Melanocyte of skin (primary cell): Measurements from ENCODE around the gene RPL36A. TPM values are rescaled to one million over a fixed set of nuclear protein-coding genes. Genes with fewer than 3 reads are reported as not detected.

Source experiments
- total RNA-seq, 2 donors: library from RNA; depleted of rRNA; stranded (reverse); fragments of >200 nt; gene quantifications; 2 replicates each; pipeline ENCODE4 v1.2.3, GENCODE V29; 2012

RPL36A gene
- 10 to 100 TPM; 53.0 to 75.3 TPM for total RNA-seq

GRCh38 chrX:101390664-101391525, at the start of gene RPL36A:
Gene RPL36A, plus strand, starts transcription at chrX:101391011. Its CDS starts 33 bp downstream, at chrX:101391044.

GRCh38 chrX:101348452-101349192, 42.2 kb upstream of the RPL36A start, which contains the start of gene TIMM8A:
Gene TIMM8A, minus strand, starts transcription at chrX:101348742. Its CDS starts 78 bp downstream, at chrX:101348664.

GRCh38 chrX:101385795-101386541, 4.8 kb upstream of the RPL36A start, which contains the start of gene BTK:
Gene BTK, minus strand, starts transcription at chrX:101386191. Its CDS starts 10,907 bp downstream, at chrX:101375284.

GRCh38 chrX:101407748-101408531, 17.1 kb downstream of the RPL36A start, which contains the start of the genes GLA and HNRNPH2:
Gene GLA, minus strand, starts transcription at chrX:101407925. Its CDS starts 22 bp downstream, at chrX:101407903.
Gene HNRNPH2, plus strand, starts transcription at chrX:101408222. Its CDS starts 3,767 bp downstream, at chrX:101411989.

Other genes starting within 250 kb of the RPL36A start
- gene DRP2, start 171.2 kb upstream of the RPL36A start, total RNA-seq = under 1 TPM; under 0.01 to 0.33 TPM
- 1 to 10 TPM in 1 of 2 donors, under 1 TPM in 1; under 0.01 to 1.3 TPM for gene TAF7L, start 99.7 kb upstream of the RPL36A start, total RNA-seq
- 1 to 10 TPM; 4.1 to 7.7 TPM for gene TIMM8A, start 42.3 kb upstream of the RPL36A start, total RNA-seq
- gene BTK, start 4.8 kb upstream of the RPL36A start, total RNA-seq = under 1 TPM; under 0.01 to 0.34 TPM
- 100 to 1,000 TPM; 141 to 181 TPM for gene GLA, start 16.9 kb downstream of the RPL36A start, total RNA-seq
- 10 to 100 TPM; 58.6 to 59.2 TPM for gene HNRNPH2, start 17.2 kb downstream of the RPL36A start, total RNA-seq
- 1 to 10 TPM; 2.0 to 2.8 TPM for gene ARMCX4, start 94.4 kb downstream of the RPL36A start, total RNA-seq
- 10 to 100 TPM; 81.6 to 83.3 TPM for gene ARMCX1, start 159.5 kb downstream of the RPL36A start, total RNA-seq
- gene ARMCX6, start 227.0 kb downstream of the RPL36A start, total RNA-seq = 10 to 100 TPM; 20.3 to 25.6 TPM
- 10 to 100 TPM; 41.6 to 52.0 TPM for gene ARMCX3, start 232.1 kb downstream of the RPL36A start, total RNA-seq